ENCODE results near the gene AKIP1.

The AKIP1 gene, protein sequence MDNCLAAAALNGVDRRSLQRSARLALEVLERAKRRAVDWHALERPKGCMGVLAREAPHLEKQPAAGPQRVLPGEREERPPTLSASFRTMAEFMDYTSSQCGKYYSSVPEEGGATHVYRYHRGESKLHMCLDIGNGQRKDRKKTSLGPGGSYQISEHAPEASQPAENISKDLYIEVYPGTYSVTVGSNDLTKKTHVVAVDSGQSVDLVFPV

DNA sequence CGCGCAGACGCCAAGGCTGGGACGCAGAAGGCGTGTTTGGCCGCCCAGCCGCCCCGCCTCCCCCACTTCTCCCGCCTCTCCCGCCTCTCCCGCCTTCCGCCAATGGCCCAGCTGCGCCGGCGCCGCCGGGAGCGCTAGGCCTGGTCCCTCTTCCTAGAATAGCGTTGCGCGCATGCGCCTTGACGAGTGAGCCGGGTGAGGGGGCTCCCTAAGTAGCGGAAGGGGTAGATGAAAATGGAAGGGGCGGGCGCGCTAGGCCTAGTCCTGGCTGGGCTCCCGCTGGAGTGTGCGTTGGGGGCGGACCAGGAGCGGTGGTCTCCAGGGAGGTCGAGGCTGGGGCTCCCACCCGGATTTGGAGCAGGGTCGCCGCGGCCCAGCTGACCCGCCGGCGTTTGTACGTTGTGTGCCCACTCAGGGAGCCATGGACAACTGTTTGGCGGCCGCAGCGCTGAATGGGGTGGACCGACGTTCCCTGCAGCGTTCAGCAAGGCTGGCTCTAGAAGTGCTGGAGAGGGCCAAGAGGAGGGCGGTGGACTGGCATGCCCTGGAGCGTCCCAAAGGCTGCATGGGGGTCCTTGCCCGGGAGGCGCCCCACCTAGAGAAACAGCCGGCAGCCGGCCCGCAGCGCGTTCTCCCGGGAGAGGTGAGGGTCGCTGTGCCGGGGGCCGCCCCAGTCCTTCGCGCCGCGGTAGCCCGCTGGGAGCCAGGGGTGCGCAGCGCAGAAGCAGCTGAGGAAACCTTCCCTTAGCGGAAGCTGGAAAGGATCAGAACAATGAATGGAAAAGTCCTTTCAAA is at the start of gene AKIP1:
TSS of gene AKIP1 (plus strand) at position 161 of the 795 bp plus-strand sequence. CDS start at position 422, 261 bp downstream.
- H3K27ac ChIP-seq = peak within 1 kb of the TSS; percentile 88

DNA sequence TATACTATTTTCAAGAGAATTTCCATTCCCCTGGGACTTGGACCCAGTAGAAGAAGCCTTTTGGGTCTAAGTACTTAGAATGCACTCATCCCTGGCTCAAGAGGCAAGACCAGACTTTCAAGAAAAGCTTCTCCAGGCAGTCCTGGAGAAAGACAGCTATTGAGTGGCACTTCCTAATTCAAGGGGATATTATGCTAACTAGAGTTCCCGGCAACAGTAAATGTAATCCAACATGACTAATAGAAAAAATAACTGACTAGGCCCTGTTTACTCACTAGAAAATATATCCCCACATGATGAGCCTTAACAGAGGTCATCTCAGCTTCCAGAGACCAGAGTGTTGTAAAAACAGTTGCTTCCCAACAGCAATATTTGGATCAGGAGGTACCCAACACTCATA is 47.2 kb upstream of the AKIP1 start:
- no peak for TF ChIP-seq ZFX (IDR thresholded peaks at IDR 0.05)
- TF ChIP-seq, protein P1, sequence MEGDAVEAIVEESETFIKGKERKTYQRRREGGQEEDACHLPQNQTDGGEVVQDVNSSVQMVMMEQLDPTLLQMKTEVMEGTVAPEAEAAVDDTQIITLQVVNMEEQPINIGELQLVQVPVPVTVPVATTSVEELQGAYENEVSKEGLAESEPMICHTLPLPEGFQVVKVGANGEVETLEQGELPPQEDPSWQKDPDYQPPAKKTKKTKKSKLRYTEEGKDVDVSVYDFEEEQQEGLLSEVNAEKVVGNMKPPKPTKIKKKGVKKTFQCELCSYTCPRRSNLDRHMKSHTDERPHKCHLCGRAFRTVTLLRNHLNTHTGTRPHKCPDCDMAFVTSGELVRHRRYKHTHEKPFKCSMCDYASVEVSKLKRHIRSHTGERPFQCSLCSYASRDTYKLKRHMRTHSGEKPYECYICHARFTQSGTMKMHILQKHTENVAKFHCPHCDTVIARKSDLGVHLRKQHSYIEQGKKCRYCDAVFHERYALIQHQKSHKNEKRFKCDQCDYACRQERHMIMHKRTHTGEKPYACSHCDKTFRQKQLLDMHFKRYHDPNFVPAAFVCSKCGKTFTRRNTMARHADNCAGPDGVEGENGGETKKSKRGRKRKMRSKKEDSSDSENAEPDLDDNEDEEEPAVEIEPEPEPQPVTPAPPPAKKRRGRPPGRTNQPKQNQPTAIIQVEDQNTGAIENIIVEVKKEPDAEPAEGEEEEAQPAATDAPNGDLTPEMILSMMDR (conservative IDR thresholded peaks at IDR 0.05) = no peak

More for the DNA sequence above, at the start of gene AKIP1:
- peak; percentile 76 for TF ChIP-seq ZFX (IDR thresholded peaks at IDR 0.05)
- TF ChIP-seq, protein P1 (conservative IDR thresholded peaks at IDR 0.05) = no peak

DNA sequence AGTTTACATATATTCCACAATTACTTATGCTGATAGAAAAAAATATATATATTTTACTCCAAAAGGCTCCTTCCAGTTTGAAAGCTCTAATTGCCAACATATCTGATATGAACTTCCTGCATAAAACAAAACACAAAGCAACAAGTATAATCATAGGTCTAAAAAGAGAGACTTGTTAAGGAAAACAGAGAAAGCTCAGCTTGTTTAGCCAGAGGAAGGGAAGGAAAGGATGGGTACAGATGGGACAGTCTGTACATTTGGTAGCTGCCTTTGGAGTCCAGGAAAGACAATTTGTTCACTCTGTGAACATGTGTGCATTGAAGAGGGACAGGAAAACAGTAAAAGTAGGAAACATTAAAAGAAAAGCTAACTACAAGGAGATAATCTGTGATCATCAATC is 45.7 kb upstream of the AKIP1 start:
- H3K27ac ChIP-seq = no peak overlapping the region
- TF ChIP-seq, protein P1 (conservative IDR thresholded peaks at IDR 0.05) = no peak
- no peak for TF ChIP-seq ZFX (IDR thresholded peaks at IDR 0.05)

More for the DNA sequence above, 47.2 kb upstream of the AKIP1 start:
- H3K27ac ChIP-seq = no peak overlapping the region

DNA sequence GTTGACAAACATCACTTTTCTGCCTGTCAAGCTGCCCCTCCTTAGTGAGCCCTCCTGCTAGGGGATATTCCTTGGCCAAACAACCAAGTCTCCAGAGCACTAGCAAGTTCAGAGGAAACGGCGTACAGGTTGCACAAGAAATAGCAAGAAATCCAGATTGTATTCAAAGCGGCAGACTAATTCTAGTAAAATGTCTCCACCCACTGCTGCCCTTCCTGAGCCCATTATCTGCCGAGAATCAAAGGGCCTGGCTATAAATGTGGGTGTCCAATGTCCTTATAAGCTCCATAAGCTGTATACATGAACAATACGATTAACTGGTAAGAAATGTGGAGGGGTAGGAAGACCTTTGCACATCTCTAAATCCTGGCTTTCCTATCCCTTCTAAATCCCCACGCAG is 44.0 kb upstream of the AKIP1 start:
- no peak overlapping the region for H3K27ac ChIP-seq
- TF ChIP-seq, protein P1 (conservative IDR thresholded peaks at IDR 0.05) = no peak
- no peak for TF ChIP-seq ZFX (IDR thresholded peaks at IDR 0.05)

DNA sequence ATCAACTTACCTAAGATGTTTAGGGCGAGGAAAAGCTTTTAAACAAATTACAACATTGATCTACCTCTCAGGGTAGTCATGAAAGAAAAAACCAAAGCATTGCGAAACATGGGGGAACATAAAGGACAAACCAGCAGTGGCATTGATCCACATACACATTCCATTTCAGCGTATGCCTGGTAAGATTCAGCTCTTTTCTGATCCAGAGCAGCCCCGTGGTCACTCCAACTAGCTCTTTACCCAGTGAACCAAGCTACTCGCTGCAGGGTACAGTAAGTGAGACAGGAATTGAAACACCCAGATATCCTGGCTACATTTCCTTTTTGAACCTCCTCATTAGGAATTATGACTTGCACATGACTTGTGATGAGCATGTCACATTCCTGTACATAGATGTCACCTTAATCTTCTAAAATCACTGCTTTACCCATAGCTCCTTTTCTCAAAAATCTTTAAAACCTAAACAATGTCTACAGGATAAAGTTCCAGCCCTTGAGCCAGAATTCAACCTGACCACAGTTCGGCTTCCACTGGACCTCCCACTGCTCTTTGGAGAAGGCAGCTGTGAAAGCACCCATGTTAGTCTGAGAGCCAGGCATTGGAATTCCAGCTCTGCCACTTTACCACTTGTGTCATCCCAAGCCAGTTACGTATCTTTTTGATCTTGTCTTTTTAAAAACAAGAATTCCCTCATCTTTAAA is 42.9 kb upstream of the AKIP1 start:
- no peak overlapping the region for H3K27ac ChIP-seq
- TF ChIP-seq, protein P1 (conservative IDR thresholded peaks at IDR 0.05) = no peak
- TF ChIP-seq ZFX (IDR thresholded peaks at IDR 0.05) = no peak

DNA sequence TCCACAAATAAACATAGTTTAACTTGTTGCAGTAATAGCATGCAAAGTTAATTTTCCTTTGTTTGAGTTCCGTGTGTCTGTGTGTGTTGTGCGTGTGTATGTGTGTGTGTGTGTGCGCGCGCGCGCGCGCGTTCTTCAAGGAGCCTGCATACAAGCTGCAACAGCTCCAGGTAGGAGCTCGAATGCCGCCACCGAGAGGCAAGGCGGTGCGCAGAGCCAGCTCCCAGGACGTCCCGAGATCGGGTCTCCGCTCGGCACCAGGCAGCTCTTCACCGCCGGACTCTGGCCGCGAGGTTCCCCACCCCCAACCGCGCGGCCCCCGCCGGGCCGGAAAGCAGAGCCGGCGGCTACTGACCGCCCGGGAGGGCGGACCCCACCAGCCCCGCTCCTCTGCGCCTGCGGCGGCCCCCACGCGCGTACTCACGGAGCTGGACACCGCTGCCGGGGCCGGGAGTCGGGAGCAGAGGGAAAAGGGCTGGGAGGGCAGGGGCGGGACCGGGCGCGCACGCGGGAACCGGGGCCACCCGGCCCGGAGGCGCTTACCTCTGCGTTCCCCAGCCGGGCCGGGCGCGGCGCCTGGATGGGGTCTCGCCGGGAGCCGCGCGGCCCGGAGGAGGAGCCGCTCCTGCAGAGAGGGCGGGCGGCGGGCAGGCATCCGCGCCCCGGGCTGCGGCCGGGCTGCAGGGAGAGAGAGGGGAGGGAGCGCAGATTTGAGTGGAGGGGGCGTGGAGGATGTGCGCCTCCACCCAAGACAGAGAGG is 40.4 kb upstream of the AKIP1 start:
- peak overlapping the region; percentile 54 for H3K27ac ChIP-seq
- TF ChIP-seq, protein P1 (conservative IDR thresholded peaks at IDR 0.05) = peak; percentile 3; the same call in 1 of the 2 replicates
- no peak for TF ChIP-seq ZFX (IDR thresholded peaks at IDR 0.05)

All from C4-2B (cell line).